ENCODE data around the gene ITGB7. TPM values are rescaled to one million over a fixed set of nuclear protein-coding genes. Genes with fewer than 3 reads are reported as not detected.
A peak's percentile ranks its signal among the peaks of the same experiment; 100 is the strongest.

Gene ITGB7
- total and polyA plus RNA-seq, 12 donors = 0.33 to 7.4 (median 3.7) TPM

DNA sequence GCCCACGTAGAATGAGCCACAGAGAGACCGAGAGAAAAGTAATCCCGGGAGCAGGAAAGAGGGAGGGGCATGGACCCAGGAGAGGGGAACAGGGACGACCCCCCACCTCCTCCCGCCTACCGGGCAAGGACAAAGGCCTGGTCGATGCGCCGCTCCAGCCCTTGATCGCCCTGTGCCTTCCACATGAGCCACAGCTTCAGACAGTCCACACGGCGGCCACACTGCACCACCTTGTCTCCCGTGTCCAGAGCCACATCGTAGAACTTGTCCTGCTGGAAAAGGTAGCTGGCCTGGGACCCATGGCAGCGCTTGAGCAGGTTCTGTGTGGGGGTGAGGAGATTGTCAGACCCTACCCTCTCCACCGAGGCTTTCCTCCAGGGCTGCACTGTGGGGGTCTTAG lies 47.1 kb downstream of the ITGB7 start:
- 84 to 93% (median 89%) methylated on average over 16 of the region's 16 CpGs for WGBS, 4 donors
- H3K4me1 ChIP-seq (replicated peaks in 1 of 2) = peaks cover 0 to 3% of the 10 kb centered on the region in 2 donors
- no peaks in the 10 kb centered on the region for H3K9me3 ChIP-seq (replicated peaks in 1 of 3)
- no peaks in the 10 kb centered on the region for H3K36me3 ChIP-seq (replicated peaks in 1 of 2)
- DNase-seq = no peak
- intact Hi-C loops (cut with DNase I) = loop anchor here (2.0 to 5.0 kb wide), 2 partner anchors 37 to 39 kb away; no protein-coding TSS in a partner anchor
- no peak overlapping the region for H3K27ac ChIP-seq
- TF ChIP-seq, protein P1, sequence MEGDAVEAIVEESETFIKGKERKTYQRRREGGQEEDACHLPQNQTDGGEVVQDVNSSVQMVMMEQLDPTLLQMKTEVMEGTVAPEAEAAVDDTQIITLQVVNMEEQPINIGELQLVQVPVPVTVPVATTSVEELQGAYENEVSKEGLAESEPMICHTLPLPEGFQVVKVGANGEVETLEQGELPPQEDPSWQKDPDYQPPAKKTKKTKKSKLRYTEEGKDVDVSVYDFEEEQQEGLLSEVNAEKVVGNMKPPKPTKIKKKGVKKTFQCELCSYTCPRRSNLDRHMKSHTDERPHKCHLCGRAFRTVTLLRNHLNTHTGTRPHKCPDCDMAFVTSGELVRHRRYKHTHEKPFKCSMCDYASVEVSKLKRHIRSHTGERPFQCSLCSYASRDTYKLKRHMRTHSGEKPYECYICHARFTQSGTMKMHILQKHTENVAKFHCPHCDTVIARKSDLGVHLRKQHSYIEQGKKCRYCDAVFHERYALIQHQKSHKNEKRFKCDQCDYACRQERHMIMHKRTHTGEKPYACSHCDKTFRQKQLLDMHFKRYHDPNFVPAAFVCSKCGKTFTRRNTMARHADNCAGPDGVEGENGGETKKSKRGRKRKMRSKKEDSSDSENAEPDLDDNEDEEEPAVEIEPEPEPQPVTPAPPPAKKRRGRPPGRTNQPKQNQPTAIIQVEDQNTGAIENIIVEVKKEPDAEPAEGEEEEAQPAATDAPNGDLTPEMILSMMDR (IDR thresholded peaks at IDR 0.05) = no peak
- TF ChIP-seq POLR2A (IDR thresholded peaks at IDR 0.05) = no peak
- H3K4me3 ChIP-seq = no peak overlapping the region
- H3K27me3 ChIP-seq = no peaks in the 10 kb centered on the region

DNA sequence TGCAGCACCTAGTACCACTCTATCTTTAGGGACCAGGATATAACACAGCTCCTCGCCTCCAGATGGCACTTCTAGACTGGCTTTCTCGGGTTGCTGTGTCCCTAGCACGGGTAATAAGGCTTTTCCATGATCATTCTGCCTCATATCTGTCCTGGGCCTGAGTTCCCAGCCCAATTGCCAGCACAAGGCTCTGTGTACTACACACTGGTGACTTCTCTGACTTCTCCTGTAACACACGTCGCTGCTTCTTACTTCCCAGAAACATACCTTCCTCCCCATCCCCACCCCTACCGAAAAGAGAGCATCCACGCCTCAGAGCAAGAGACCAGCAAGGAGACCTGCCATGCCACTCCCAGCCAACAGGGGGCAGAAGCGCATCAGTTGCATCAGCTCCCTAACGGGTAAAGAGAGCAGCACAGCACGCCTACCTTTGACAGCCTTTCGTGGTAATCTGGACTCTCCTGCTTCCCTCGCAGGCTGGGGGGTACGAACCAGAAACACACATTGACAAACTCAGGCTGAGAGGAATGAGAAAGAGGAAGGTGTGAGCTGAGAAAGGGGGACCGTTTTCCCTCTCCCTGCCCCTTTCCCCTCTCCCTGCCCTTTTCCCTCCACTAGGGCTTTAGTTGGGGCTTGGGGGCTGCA lies 47.7 kb downstream of the ITGB7 start:
- 8 to 17% (median 14%) methylated on average over 9 to 14 of the region's 14 CpGs for WGBS, 4 donors
- peaks cover 0 to 3% of the 10 kb centered on the region in 2 donors for H3K4me1 ChIP-seq (replicated peaks in 1 of 2)
- DNase-seq = peak; percentile 80 to 96 (median 87)
- TF ChIP-seq, protein P1 (IDR thresholded peaks at IDR 0.05) = peak; percentile 93 to 99 (median 97)
- no peak for TF ChIP-seq POLR2A (IDR thresholded peaks at IDR 0.05)
- no peak overlapping the region for H3K4me3 ChIP-seq
- H3K9me3 ChIP-seq (replicated peaks in 1 of 3) = no peaks in the 10 kb centered on the region
- intact Hi-C loops (cut with DNase I) = no loop called here
- H3K27ac ChIP-seq = no peak overlapping the region
- H3K36me3 ChIP-seq (replicated peaks in 1 of 2) = no peaks in the 10 kb centered on the region
- no peaks in the 10 kb centered on the region for H3K27me3 ChIP-seq

DNA sequence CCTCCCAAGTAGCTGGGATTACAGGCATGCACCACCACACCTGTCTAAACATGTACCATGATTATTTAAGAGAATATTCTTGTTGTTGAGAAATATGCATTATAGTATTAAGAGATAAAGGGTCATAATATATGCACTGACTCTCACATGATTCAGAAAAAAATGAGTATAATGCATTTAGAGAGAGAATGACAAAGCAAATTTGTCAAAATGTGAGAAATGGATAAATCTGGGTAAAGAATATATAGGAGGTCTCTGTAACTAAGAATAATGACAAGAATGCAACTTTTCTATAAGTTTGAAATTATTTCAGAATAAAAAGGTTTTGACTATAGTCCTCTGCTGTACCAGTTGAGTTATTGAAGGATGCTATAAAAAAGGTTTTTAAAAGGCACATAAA lies 54.7 kb downstream of the ITGB7 start:
- no peak for DNase-seq
- intact Hi-C loops (cut with DNase I) = no loop called here
- TF ChIP-seq, protein P1 (IDR thresholded peaks at IDR 0.05) = no peak
- TF ChIP-seq POLR2A (IDR thresholded peaks at IDR 0.05) = no peak
- Histone ChIP-seq H3K27ac (no peak overlapping the region), H3K36me3 (replicated peaks in 1 of 2) (no peaks in the 10 kb centered on the region), H3K9me3 (replicated peaks in 1 of 3) (no peaks in the 10 kb centered on the region), H3K27me3 (no peaks in the 10 kb centered on the region), H3K4me1 (replicated peaks in 1 of 2) (no peaks in the 10 kb centered on the region), H3K4me3 (no peak overlapping the region)

DNA sequence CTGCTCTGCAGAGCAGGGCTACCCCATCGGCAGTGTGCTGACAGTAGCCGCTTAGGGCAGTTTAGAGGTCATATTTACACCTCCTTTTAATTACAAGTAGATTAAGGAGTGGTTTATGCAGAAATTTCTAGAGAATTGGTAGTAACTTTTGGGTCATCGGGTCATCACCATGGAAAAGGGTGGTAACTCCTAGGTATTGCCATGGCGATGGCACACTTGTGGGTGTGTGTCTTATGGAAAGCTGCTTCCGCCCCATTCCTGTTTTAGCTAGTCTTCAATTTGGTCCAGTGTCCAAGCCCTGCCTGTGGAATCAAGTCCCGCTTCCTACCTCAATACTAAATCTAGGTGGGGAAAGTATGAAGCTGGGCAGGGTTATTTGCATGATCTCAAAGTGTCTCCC lies 56.0 kb downstream of the ITGB7 start:
- WGBS, 4 donors = 86 to 93% (median 91%) methylated on average over 6 of the region's 6 CpGs
- TF ChIP-seq, protein P1 (IDR thresholded peaks at IDR 0.05) = no peak
- no peak for TF ChIP-seq POLR2A (IDR thresholded peaks at IDR 0.05)
- Histone ChIP-seq H3K4me3 (no peak overlapping the region), H3K9me3 (replicated peaks in 1 of 3) (no peaks in the 10 kb centered on the region), H3K27me3 (no peaks in the 10 kb centered on the region), H3K36me3 (replicated peaks in 1 of 2) (no peaks in the 10 kb centered on the region), H3K4me1 (replicated peaks in 1 of 2) (no peaks in the 10 kb centered on the region), H3K27ac (no peak overlapping the region)
- DNase-seq = no peak
- intact Hi-C loops (cut with DNase I) = no loop called here

Data from adrenal gland (tissue), 12 donors.